Activated T-cell treated with anti-CD3 and anti-CD28 coated beads for 48 hours (primary cell): Measurements from ENCODE around the gene IPO4.

ENCODE experiments used
- DNase-seq: peaks from one replicate; pipeline ENCODE4 v3.0.0-alpha.2; 2020; ENCODE audit warnings: low read depth

IPO4 gene

DNA sequence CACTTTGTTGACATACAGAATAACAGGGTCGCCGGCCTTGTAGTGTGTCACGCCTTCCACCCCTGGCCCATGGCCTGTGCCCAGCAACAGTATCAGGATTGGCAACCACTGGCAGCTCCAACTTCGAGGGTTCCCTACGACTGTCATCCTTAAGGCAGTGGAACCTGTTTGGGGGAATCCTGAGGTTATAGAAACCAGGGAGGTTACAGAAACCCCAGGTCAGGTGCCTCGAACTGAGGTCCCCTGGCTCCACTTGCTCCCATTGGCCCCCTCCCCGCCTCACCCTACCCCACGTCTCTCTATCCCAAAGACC is 6.2 kb upstream of the IPO4 start:
- no peak for DNase-seq

GRCh38 chr14:24194186-24194872 is 5.7 kb upstream of the IPO4 start:
- no peak for DNase-seq

DNA sequence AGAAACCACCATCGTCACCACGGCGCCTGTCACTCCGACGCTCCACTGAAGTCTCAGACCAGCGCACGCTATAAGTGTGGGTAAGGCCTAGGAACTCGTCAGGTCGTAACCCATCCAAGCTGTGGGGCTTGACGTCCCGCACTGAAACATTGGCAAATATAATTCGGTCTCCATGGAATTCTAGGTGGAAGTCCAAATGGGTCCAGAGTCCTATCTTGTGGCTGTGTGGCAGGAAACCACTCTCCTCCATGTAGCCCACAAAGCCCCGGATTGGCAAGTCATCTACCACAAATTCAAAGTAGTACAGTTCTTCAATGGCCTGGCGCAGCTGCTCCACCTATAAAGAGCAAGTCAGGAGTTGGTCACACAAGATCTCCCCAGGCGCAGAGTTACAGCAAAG is 4.3 kb upstream of the IPO4 start:
- no peak for DNase-seq

- DNase-seq: no peak
Measured at GRCh38 chr14:24190416-24190815, 1.8 kb upstream of the IPO4 start.

GRCh38 chr14:24189460-24189859 is 844 bp upstream of the IPO4 start:
- no peak for DNase-seq

DNA sequence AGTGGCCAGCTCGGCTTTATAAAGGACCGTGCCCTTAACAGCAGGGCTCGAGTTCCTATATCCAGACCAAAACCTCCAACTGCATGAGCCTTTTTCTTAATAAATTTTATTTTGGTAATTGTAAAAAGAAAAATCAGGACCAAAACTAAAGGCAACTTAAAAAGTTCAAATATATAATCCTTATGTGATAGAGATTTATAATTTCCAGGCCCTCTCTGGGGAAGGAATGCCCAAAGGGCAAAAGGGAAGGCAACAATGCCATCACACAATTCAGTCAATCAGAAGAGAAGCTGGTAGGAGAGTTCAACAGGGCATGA is 401 bp upstream of the IPO4 start:
- DNase-seq: no peak

DNA sequence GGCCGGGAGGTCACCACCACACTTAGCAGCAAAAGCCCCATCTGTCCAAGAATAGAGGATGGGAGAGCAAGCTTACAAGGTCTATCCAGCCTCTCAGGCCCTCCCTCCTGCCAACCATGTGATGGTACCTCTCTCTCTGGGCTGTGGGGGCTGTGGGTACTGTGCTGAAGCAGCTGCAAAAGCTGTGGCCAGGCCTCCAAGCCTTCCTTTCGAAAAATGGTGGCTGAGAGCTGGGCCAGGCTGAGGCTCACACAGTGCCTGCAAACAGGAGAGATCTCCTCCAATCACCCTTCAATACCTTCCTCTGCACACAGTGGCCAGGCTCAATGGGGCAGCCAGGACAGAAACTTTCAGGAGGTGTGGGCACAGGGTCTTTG is 1.1 kb downstream of the IPO4 start:
- DNase-seq: no peak

DNA sequence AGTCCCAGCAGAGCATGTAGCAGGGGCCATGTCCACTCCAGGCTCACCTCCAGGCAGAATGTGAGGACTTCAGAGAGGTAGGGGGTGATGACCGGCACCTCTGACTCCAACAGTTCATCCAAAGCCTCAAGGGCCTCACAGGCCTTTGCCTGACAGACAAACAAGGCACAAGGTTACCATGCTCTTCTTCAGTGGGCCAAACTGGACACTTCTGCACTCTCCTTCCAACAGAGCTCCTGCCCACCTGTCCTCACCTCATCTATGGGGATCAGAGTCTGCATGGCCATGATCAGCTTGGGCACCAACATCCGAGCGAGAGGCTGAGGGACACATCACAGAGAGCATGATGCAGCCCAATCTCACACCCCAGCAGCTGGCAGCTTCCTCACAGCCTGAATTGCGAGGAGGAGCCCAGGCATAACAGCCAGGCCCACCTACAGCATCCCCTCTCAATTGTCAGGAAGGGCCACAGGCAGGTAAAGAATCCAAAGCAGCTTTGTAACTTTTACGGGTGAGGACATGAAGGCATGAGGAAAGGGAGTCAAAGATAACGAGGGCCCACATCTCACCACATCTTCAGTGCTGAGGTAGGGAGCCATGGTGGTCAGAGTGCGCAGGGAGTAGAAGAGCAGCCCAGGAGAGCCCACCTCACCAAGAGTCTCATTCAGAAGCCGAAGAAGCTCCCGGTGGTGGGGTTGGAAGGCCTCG is 1.6 kb downstream of the IPO4 start:
- DNase-seq: no peak

DNA sequence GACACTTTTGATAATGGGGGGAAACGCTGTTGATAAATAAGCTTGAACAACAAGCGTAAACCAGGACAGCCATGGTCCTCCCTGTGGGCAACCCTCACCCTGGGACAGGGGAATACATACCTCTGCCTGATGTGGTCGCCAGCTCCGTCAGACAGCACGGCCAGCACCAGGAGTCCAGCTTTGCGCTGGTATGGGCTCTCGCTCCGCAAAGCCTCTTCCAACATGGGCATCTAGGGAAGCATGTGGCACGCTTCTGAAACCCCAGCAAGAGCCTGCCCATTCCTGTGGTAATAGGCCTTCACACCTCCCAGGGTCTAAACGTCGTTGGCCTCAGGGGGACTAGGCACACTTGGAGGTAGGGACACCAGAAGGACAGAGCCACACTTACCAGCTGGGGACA is 2.9 kb downstream of the IPO4 start:
- no peak for DNase-seq

DNA sequence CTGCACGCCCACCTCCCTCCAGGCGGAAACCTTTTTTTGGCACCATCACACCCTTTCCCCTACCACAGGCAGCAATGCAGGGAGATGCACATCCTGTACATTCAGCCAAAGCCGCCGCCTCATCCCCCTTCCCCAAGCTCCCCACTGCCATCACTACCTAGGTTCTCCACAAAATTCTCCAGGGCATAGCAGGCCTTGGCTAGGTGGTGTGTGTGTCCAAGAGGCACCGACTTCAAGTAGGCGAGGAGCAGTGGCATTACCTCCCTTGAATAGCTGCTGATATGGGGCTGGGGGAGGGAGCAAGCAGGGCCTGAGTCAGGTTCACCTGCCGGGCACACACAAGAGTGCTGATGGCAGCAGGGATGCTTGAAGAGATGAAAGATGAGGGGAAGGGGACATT is 3.6 kb downstream of the IPO4 start:
- no peak for DNase-seq

DNA sequence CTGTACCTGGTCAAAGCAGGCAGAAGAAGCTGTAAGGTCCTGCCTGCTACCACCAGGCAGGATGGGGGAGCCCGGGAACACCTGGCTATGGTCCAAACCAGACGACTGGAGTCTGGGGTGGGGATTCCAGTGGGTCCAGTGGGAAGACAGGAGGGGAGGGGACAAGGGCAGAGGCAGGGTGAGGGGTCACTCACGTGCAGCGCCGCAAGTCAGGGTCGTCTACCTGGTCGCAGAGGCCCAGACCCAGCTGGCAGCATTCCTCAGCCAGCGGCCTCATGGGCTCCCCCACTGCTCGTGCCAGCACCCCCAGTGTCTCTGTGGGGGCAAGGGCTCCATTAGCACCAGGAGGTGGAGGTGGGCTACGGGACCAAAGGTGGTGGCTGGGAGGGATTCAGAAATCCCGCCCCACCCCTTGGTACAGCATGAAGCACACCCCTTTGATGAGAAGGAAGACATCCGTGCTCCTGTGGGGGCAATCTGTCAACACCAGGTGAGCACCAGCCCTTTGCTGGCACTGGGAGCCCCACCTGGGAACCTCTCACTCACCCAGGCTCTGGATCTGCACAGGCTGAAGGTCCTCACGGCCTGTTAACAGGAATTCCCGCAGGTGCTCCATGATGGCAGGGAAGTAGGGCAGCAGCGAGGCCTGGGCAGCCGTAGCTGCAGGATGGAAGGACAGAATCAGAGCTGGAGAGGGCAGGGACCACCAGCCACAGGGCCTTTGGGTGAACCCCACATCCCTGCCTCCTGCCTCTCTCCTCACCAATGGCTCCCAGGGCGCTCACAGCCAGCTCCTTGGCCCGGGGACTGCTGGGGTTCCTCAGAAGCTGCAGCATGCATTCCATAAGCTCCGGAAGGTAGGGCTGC is 4.3 kb downstream of the IPO4 start:
- DNase-seq: no peak

GRCh38 chr14:24183014-24183481 is 5.6 kb downstream of the IPO4 start:
- no peak for DNase-seq

- no peak for DNase-seq
Measured at GRCh38 chr14:24182110-24182882, 6.3 kb downstream of the IPO4 start.

DNA sequence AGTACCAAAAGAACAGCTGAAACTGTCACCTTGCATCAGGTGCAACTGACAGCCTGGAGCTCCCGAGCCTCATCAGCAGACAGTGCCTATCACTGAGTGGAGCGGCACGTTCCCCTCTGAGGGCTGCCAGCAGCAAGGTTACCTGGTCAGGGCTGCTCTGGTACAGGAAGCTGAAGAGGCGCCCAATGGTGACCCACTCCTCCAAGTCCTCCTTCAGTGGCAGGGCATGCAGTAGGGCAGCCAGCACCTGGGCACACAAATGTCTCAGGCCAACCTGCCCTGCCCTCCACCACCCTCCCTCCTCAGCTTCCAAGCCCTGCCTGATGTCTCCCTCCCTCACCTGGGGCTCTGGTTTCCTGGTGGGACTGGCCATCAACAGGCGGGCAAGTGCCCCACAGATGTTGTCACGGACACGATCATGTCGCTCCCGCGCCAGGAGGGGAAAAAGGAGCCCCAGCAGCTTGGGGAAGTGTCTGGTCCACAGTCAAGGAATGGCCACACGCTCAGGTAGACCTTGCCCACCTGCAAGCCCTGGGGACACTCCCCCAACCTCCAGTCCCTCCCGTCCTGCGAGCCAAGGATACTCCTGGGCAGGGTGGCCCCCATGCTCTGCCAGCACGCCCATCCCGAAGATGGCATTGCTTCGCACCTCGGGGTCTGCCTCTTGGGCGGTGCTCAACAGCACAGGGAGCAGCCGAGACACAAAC is 7.1 kb downstream of the IPO4 start:
- DNase-seq: no peak

- DNase-seq: no peak
Measured at GRCh38 chr14:24179961-24180796, 8.4 kb downstream of the IPO4 start.

- no peak for DNase-seq
Measured at GRCh38 chr14:24179294-24179960, 9.2 kb downstream of the IPO4 start.

DNA sequence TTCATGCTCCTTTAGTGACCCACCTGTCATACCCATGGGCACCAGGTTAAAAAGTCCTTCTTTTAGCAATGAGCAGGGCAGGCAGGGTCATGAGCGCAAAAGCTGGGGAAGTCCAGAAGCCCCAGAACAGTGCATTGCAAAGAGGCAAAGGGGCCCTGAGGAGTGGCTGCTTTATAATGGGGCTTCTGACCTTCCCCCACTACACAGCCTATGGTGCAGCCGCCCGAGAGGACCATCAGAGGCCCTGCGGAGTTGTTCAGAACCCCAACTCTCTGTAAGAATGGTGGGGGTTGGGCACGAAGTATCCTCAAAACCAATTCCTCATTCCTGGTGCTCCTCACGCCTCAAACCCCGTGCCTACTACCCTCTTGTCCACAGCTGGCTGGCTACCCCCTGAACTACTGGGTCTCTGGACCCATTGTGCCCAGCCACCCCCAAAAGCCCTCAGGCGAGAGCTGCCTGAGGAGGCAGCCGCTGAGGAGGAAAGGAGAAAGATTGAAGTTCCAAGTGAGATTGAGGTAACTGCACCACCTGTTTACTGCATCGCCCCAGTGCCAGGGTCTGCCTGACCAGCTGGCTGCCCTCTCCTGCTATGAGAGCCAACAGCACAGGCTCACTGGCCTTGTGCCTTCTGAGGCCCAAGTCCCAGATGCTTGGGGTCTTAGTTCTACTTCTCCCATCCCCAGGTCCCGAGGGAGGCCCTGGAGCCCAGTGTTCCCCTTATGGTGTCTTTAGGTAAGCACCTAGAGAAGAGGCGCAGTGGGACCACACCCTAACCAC is 10.0 kb downstream of the IPO4 start:
- no peak for DNase-seq

GRCh38 chr14:24177891-24178290 is 10.7 kb downstream of the IPO4 start:
- DNase-seq: no peak

- no peak for DNase-seq
Measured at GRCh38 chr14:24177041-24177825, 11.4 kb downstream of the IPO4 start.
